WTC11 (cell line): Measurements from ENCODE around the gene GLB1L3. TPM values are rescaled to one million over a fixed set of nuclear protein-coding genes. Genes with fewer than 3 reads are reported as not detected.

ENCODE experiments used
- ATAC-seq: fragments of 200-7000 bp; cut with Tn5 transposase; 2 replicates; pipeline ENCODE4 v1.10.0; 2021; ENCODE audit warnings: mild to moderate bottlenecking, moderate library complexity
- CTCF ChIA-PET: fragments of 300-600 bp; sonication (Branson Sonifier 250); formaldehyde crosslinking; loops from one replicate; lab custom pipeline; 2021; ENCODE audit warnings: antibody characterized with exemption; lab: Charles Lee
- POLR2A ChIA-PET: fragments of 350-600 bp; sonication (Branson Sonifier 250); formaldehyde crosslinking; loops from one replicate; lab custom pipeline; 2021; ENCODE audit warnings: antibody characterized with exemption; lab: Charles Lee
- DNase-seq: peaks from one replicate; pipeline ENCODE4 v3.0.0; 2021; ENCODE audit warnings: low spot score
- H3K27ac Mint-ChIP-seq: 2 replicates; pipeline ENCODE4 v1.8.0; 2021; ENCODE audit warnings: mixed read lengths
- H3K27me3 Mint-ChIP-seq: 2 replicates; pipeline ENCODE4 v1.8.0; 2021; ENCODE audit warnings: low read depth, mild to moderate bottlenecking, moderate library complexity, mixed read lengths
- H3K36me3 Mint-ChIP-seq: 2 replicates; pipeline ENCODE4 v1.8.0; 2021; ENCODE audit warnings: mixed read lengths
- H3K4me1 Mint-ChIP-seq: 2 replicates; pipeline ENCODE4 v1.8.0; 2022; ENCODE audit warnings: mixed read lengths
- H3K4me3 Mint-ChIP-seq: 2 replicates; pipeline ENCODE4 v1.8.0; 2021; ENCODE audit warnings: mild to moderate bottlenecking, moderate library complexity, mixed read lengths
- H3K9me3 Mint-ChIP-seq: 2 replicates; pipeline ENCODE4 v1.8.0; 2021; ENCODE audit warnings: mixed read lengths
- AFF4 ChIP-seq: sonication (generic); formaldehyde crosslinking; IDR thresholded peaks from 2 replicates; pipeline ENCODE4 v1.8.1; 2023; ENCODE audit warnings: mild to moderate bottlenecking, missing genetic modification reagents, borderline replicate concordance
- ARID4B ChIP-seq: sonication (generic); formaldehyde crosslinking; IDR thresholded peaks from 2 replicates; pipeline ENCODE4 v1.8.0; 2023; ENCODE audit warnings: missing genetic modification reagents, mild to moderate bottlenecking, borderline replicate concordance
- ETV6 ChIP-seq: sonication (generic); formaldehyde crosslinking; IDR thresholded peaks from 2 replicates; pipeline ENCODE4 v1.8.1; 2022; ENCODE audit warnings: mild to moderate bottlenecking, missing genetic modification reagents
- GTF2I ChIP-seq: fragments of 250-450 bp; sonication (Bioruptor Pico); conservative IDR thresholded peaks from 2 replicates; pipeline ENCODE4 v1.4.0; 2021; ENCODE audit warnings: mild to moderate bottlenecking
- NR3C1 ChIP-seq: sonication (generic); formaldehyde crosslinking; conservative IDR thresholded peaks from 2 replicates; pipeline ENCODE4 v1.8.1; 2023; ENCODE audit warnings: low read depth, mild to moderate bottlenecking, missing genetic modification reagents
- PRDM15 ChIP-seq: sonication (generic); formaldehyde crosslinking; IDR thresholded peaks from 2 replicates; pipeline ENCODE4 v1.8.0; 2022; ENCODE audit warnings: missing genetic modification reagents
- ZBTB21 ChIP-seq: sonication (generic); formaldehyde crosslinking; IDR thresholded peaks from 2 replicates; pipeline ENCODE4 v1.8.1; 2023; ENCODE audit warnings: mild to moderate bottlenecking, missing genetic modification reagents, borderline replicate concordance
- ZNF138 ChIP-seq: sonication (generic); formaldehyde crosslinking; conservative IDR thresholded peaks from 2 replicates; pipeline ENCODE4 v1.8.1; 2022; ENCODE audit warnings: mild to moderate bottlenecking, moderate library complexity, missing genetic modification reagents
- ZNF317 ChIP-seq: sonication (generic); formaldehyde crosslinking; IDR thresholded peaks from 2 replicates; pipeline ENCODE4 v1.8.1; 2023; ENCODE audit warnings: low read depth, mild to moderate bottlenecking, moderate library complexity, missing genetic modification reagents, borderline replicate concordance
- ZNF532 ChIP-seq: fragments of 250-450 bp; sonication (Bioruptor Pico); IDR thresholded peaks from 2 replicates; pipeline ENCODE4 v1.9.0; 2021; ENCODE audit warnings: mild to moderate bottlenecking, borderline replicate concordance
- total RNA-seq: library from RNA; stranded (reverse); gene quantifications from 3 replicates; pipeline ENCODE4 v1.2.3, GENCODE V29; 2021

GLB1L3 gene
- total RNA-seq, 1 experiment from 2014 or later = 50.2 TPM

GRCh38 chr11:134235399-134235798, 40.8 kb upstream of the GLB1L3 start (continued):
- TF ChIP-seq ZNF138 (CRISPR knock-in tag) = no peak

GRCh38 chr11:134236834-134237556, 39.2 kb upstream of the GLB1L3 start:
- ATAC-seq = no peak
- Mint-ChIP-seq H3K4me3 (no peak overlapping the region), H3K4me1 (peaks cover 2% of the 10 kb centered on the region), H3K27me3 (no peaks in the 10 kb centered on the region), H3K36me3 (peaks cover 14% of the 10 kb centered on the region), H3K27ac (peak overlapping the region; percentile 10; the same call in 1 of the 2 replicates), H3K9me3 (no peaks in the 10 kb centered on the region)
- ChIA-PET CTCF (no interaction called here), POLR2A (no interaction called here)
- no peak for DNase-seq
- TF ChIP-seq GTF2I (no peak), AFF4 (CRISPR knock-in tag) (no peak), ZNF532 (CRISPR knock-in tag) (no peak), ETV6 (CRISPR knock-in tag) (no peak), PRDM15 (CRISPR knock-in tag) (no peak), NR3C1 (CRISPR knock-in tag) (no peak), ZBTB21 (CRISPR knock-in tag) (no peak), ZNF317 (CRISPR knock-in tag) (no peak), ARID4B (no peak)
